HL-60 (cell line): ENCODE results near the gene CHST11.

Experiments
- DNase-seq, 2 experiments: peaks; one replicate each; pipeline ENCODE4 v3.0.0-alpha.2; 2010 to 2020; ENCODE audit warnings: low read depth in 1 of 2, low spot score in 1 of 2
- H3K27ac ChIP-seq: fragments of 250-450 bp; sonication (Bioruptor Pico); replicated peaks from 2 replicates; pipeline ENCODE4 v1.5.1; 2020; ENCODE audit warnings: mild to moderate bottlenecking, moderate library complexity
- H3K27me3 ChIP-seq: fragments of 250-450 bp; sonication (Bioruptor Pico); 2 replicates; pipeline ENCODE4 v1.5.1; 2021; ENCODE audit warnings: mild to moderate bottlenecking, moderate library complexity; ENCODE audit not compliant: insufficient read depth, poor library complexity, severe bottlenecking
- H3K4me3 ChIP-seq: replicated peaks from 2 replicates; pipeline ENCODE4 v1.5.1; 2011; ENCODE audit warnings: mild to moderate bottlenecking, control low read depth, low read length; ENCODE audit not compliant: insufficient read depth
- CTCF ChIP-seq: IDR thresholded peaks from one replicate; pipeline ENCODE4 v1.5.1; 2011; ENCODE audit warnings: low read length, control low read depth, inconsistent platforms; ENCODE audit not compliant: insufficient read depth
- GABPA ChIP-seq: IDR thresholded peaks from 2 replicates; pipeline ENCODE4 v1.6.1; 2012; ENCODE audit warnings: low read depth
- POLR2AphosphoS5 ChIP-seq: IDR thresholded peaks from 2 replicates; pipeline ENCODE4 v1.6.1; 2012; ENCODE audit warnings: low read depth
- REST ChIP-seq: IDR thresholded peaks from 2 replicates; pipeline ENCODE4 v1.6.1; 2012; ENCODE audit warnings: low read depth; ENCODE audit not compliant: insufficient replicate concordance
- SPI1 ChIP-seq: IDR thresholded peaks from 2 replicates; pipeline ENCODE4 v1.6.1; 2012; ENCODE audit warnings: low read depth, mild to moderate bottlenecking, borderline replicate concordance

Gene CHST11

GRCh38 chr12:104515899-104516298 is 59.2 kb downstream of the CHST11 start:
- Histone ChIP-seq H3K27me3 (no peaks in the 10 kb centered on the region), H3K27ac (no peak overlapping the region), H3K4me3 (no peak overlapping the region)
- no peak for DNase-seq
- no peak for TF ChIP-seq REST

GRCh38 chr12:104516821-104517220 is 60.1 kb downstream of the CHST11 start:
- TF ChIP-seq REST (no peak), SPI1 (no peak), GABPA (no peak), CTCF (no peak), POLR2AphosphoS5 (no peak)
- Histone ChIP-seq H3K27me3 (no peaks in the 10 kb centered on the region), H3K4me3 (no peak overlapping the region), H3K27ac (no peak overlapping the region)
- DNase-seq, result no peak

- no peak overlapping the region for H3K27ac ChIP-seq
- H3K4me3 ChIP-seq, result no peak overlapping the region
- DNase-seq, result no peak
- no peaks in the 10 kb centered on the region for H3K27me3 ChIP-seq
- TF ChIP-seq GABPA (no peak), CTCF (no peak), SPI1 (no peak), POLR2AphosphoS5 (no peak), REST (no peak)
Observed at GRCh38 chr12:104517880-104518279, 61.1 kb downstream of the CHST11 start.
